RWPE2 (cell line): Measurements from ENCODE around the gene NEAT1.
A peak's percentile ranks its signal among the peaks of the same experiment; 100 is the strongest.

ENCODE experiments used
- ATAC-seq: fragments of 200-7000 bp; cut with Tn5 transposase; 3 replicates; pipeline ENCODE4 v1.9.1; 2021; ENCODE audit warnings: low read depth
- DNase-seq: peaks from one replicate; pipeline ENCODE4 v3.0.0-alpha.2; 2020; ENCODE audit warnings: low spot score
- H3K27ac ChIP-seq: fragments of 450-650 bp; 2 replicates; pipeline ENCODE4 v1.5.1; 2017; ENCODE audit warnings: mild to moderate bottlenecking; ENCODE audit not compliant: poor library complexity, severe bottlenecking
- H3K27me3 ChIP-seq: fragments of 250-450 bp; sonication (Bioruptor Pico); 2 replicates; pipeline ENCODE4 v1.5.1; 2021; ENCODE audit warnings: mild to moderate bottlenecking, moderate library complexity; ENCODE audit not compliant: insufficient read depth, poor library complexity, severe bottlenecking
- H3K36me3 ChIP-seq: fragments of 250-450 bp; sonication (Bioruptor Pico); 2 replicates; pipeline ENCODE4 v1.5.1; 2020; ENCODE audit warnings: low read depth, mild to moderate bottlenecking, moderate library complexity
- H3K4me1 ChIP-seq: fragments of 250-450 bp; sonication (Bioruptor Pico); 2 replicates; pipeline ENCODE4 v1.5.1; 2021; ENCODE audit warnings: mild to moderate bottlenecking, moderate library complexity; ENCODE audit not compliant: insufficient read depth, poor library complexity, severe bottlenecking
- H3K4me3 ChIP-seq: fragments of 250-450 bp; sonication (Bioruptor Pico); 2 replicates; pipeline ENCODE4 v1.5.1; 2021; ENCODE audit warnings: mild to moderate bottlenecking, moderate library complexity; ENCODE audit not compliant: severe bottlenecking
- H3K9me3 ChIP-seq: fragments of 250-450 bp; sonication (Bioruptor Pico); 2 replicates; pipeline ENCODE4 v1.5.1; 2021; ENCODE audit warnings: mild to moderate bottlenecking, moderate library complexity; ENCODE audit not compliant: severe bottlenecking
- CTCF ChIP-seq: fragments of 450-650 bp; IDR thresholded peaks from one replicate; pipeline ENCODE4 v1.5.1; 2017; ENCODE audit warnings: mild to moderate bottlenecking, moderate library complexity; ENCODE audit not compliant: poor library complexity, severe bottlenecking

Gene NEAT1

GRCh38 chr11:65419460-65419771 is 3.2 kb upstream of the NEAT1 start:
- Histone ChIP-seq H3K36me3 (peaks cover 17% of the 10 kb centered on the region), H3K9me3 (no peaks in the 10 kb centered on the region), H3K27me3 (no peaks in the 10 kb centered on the region), H3K4me1 (peaks cover 35% of the 10 kb centered on the region), H3K4me3 (peak overlapping the region; percentile 12), H3K27ac (peak overlapping the region; percentile 97)
- DNase-seq (no peak), ATAC-seq (no peak)
- TF ChIP-seq CTCF: no peak

GRCh38 chr11:65419772-65420481 is 2.7 kb upstream of the NEAT1 start:
- peak overlapping the region; percentile 12 for H3K4me3 ChIP-seq
- peaks cover 22% of the 10 kb centered on the region for H3K36me3 ChIP-seq
- ATAC-seq: peak; percentile 28
- DNase-seq: peak; percentile 88
- peak overlapping the region; percentile 97 for H3K27ac ChIP-seq
- no peaks in the 10 kb centered on the region for H3K9me3 ChIP-seq
- TF ChIP-seq CTCF: no peak
- H3K27me3 ChIP-seq: no peaks in the 10 kb centered on the region
- peaks cover 35% of the 10 kb centered on the region for H3K4me1 ChIP-seq

- Histone ChIP-seq H3K27me3 (no peaks in the 10 kb centered on the region), H3K4me3 (no peak overlapping the region), H3K9me3 (no peaks in the 10 kb centered on the region), H3K4me1 (peaks cover 35% of the 10 kb centered on the region), H3K27ac (peak overlapping the region; percentile 97), H3K36me3 (peaks cover 28% of the 10 kb centered on the region)
- ATAC-seq: no peak
- TF ChIP-seq CTCF: no peak
- no peak for DNase-seq
Observed at GRCh38 chr11:65420506-65420905, 2.1 kb upstream of the NEAT1 start.

GRCh38 chr11:65420979-65421793 is 1.4 kb upstream of the NEAT1 start:
- H3K27me3 ChIP-seq: no peaks in the 10 kb centered on the region
- H3K36me3 ChIP-seq: peaks cover 34% of the 10 kb centered on the region
- H3K4me3 ChIP-seq: peak overlapping the region; percentile 76
- H3K27ac ChIP-seq: peak overlapping the region; percentile 97
- TF ChIP-seq CTCF: no peak
- ATAC-seq (peak; percentile 38), DNase-seq (peak; percentile 97)
- no peaks in the 10 kb centered on the region for H3K9me3 ChIP-seq
- peaks cover 35% of the 10 kb centered on the region for H3K4me1 ChIP-seq
